M059J (cell line): ENCODE results near the gene NOTUM. TPM values are rescaled to one million over a fixed set of nuclear protein-coding genes. Genes with fewer than 3 reads are reported as not detected.

Experiments
- DNase-seq: peaks from one replicate; pipeline ENCODE4 v3.0.0-alpha.2; 2012; ENCODE audit warnings: low read depth
- total RNA-seq: library from RNA; depleted of rRNA; stranded (reverse); fragments of >200 nt; shearing (Covaris generic); gene quantifications from 2 replicates; pipeline ENCODE4 v1.2.3, GENCODE V29; 2014

NOTUM gene
- total RNA-seq, 1 experiment from 2014 or later, result 3.0 TPM

- peak; percentile 80 for DNase-seq
These were observed 16.3 kb upstream of the NOTUM start, which contains the start of gene ASPSCR1 for GRCh38 chr17:81977211-81977808. Gene ASPSCR1 (plus strand): TSS chr17:81977629. CDS start chr17:81977647, 18 bp downstream.

- DNase-seq, result peak; percentile 34
These were observed 15.6 kb upstream of the NOTUM start for GRCh38 chr17:81976332-81977210.

- DNase-seq, result no peak
These were observed 12.4 kb upstream of the NOTUM start for GRCh38 chr17:81973432-81973831.

- no peak for DNase-seq
These were observed 8.1 kb upstream of the NOTUM start for GRCh38 chr17:81968850-81969812.

GRCh38 chr17:81968396-81968745 lies 7.4 kb upstream of the NOTUM start:
- DNase-seq, result no peak

- DNase-seq, result peak; percentile 59
These were observed 6.8 kb upstream of the NOTUM start for GRCh38 chr17:81967533-81968395.

GRCh38 chr17:81967244-81967532 lies 6.2 kb upstream of the NOTUM start:
- no peak for DNase-seq

GRCh38 chr17:81966343-81967243 lies 5.6 kb upstream of the NOTUM start:
- DNase-seq, result no peak

- DNase-seq, result no peak
These were observed 3.3 kb upstream of the NOTUM start for GRCh38 chr17:81964081-81964849.

- DNase-seq, result no peak
These were observed 1.8 kb upstream of the NOTUM start for GRCh38 chr17:81962499-81963441.

GRCh38 chr17:81961521-81962498 lies 823 bp upstream of the NOTUM start:
- no peak for DNase-seq

- DNase-seq, result no peak
These were observed 643 bp downstream of the NOTUM start for GRCh38 chr17:81960130-81960958.

GRCh38 chr17:81959362-81960129 lies 1.4 kb downstream of the NOTUM start:
- peak; percentile 41 for DNase-seq

GRCh38 chr17:81958633-81959342 lies 2.2 kb downstream of the NOTUM start:
- DNase-seq, result no peak
